Stimulated activated CD4-positive, alpha-beta T cell treated with anti-CD3 and anti-CD28 coated beads, TNF-alpha, amount 100 ng/mL, for 1 hour (primary cell): ENCODE measurements around the gene POFUT2.

Source experiments
- DNase-seq, 3 donors: peaks; one replicate each; pipeline ENCODE4 v3.0.0-alpha.2; 2020; ENCODE audit warnings: low read depth in 3 of 3, low spot score in 1 of 3

The POFUT2 gene

DNA sequence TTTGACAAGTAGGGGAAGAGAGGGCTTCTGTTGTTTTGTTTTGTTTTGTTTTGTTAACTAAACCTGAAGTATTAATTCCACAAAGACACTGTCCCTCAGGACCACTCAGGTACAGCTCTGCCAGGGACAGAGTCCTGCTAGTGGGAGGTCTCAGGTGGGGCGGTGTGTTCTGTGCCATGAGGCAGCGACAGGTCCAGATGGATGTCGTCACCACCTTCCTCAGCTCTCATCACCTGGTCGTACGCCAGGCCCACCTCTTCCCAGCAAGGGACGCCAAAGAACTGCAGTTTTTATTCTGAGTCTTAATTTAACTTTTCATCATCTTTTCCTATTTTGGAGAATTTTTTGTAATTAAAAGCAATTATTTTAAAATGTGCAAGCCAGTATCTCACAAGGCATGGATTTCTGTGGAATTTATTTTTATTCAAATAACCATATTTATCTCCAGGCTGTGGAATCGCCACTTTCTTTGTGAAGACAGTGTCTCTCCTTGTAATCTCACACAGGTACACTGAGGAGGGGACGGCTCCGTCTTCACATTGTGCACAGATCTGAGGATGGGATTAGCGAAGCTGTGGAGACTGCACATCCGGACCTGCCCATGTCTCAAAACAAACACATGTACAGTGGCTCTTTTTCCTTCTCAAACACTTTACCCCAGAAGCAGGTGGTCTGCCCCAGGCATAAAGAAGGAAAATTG lies 62.5 kb downstream of the POFUT2 start:
- no peak for DNase-seq

DNA sequence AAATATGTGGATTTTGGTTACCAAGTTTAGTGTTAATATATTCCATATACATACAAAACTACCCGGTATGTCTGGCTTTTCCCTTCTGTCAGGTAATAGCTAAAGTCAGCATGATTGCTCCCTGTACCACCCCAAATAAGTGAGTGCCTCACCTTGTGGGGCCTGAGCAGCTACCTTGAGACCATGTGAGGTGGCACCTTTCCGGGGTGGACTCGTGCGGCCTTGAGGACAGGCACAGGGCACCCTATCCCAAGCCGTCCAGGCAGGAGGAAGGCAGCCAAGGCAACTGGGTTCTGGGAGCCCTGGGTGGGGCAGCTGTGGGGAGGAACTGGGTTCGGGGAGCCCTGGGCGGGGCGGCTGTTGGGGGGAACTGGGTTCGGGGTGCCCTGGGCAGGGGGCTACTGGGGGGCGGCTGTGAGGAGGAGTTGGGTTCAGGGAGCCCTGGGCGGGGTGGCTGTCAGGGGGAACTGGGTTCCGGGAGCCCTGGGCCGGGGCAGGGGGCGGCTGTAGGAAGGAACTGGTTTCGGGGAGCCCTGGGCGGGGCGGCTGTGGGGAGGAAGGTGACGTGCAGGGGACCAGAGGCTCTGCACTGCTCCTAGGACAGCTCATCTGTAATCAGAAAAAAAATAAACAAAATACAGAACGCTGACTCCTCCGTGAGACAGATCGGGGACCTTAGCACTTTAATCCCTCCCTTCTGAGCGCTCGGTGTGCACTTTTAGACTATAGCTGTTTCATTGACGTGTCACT lies 63.3 kb downstream of the POFUT2 start:
- peak in 1 of 3 donors; percentile 28 for DNase-seq

DNA sequence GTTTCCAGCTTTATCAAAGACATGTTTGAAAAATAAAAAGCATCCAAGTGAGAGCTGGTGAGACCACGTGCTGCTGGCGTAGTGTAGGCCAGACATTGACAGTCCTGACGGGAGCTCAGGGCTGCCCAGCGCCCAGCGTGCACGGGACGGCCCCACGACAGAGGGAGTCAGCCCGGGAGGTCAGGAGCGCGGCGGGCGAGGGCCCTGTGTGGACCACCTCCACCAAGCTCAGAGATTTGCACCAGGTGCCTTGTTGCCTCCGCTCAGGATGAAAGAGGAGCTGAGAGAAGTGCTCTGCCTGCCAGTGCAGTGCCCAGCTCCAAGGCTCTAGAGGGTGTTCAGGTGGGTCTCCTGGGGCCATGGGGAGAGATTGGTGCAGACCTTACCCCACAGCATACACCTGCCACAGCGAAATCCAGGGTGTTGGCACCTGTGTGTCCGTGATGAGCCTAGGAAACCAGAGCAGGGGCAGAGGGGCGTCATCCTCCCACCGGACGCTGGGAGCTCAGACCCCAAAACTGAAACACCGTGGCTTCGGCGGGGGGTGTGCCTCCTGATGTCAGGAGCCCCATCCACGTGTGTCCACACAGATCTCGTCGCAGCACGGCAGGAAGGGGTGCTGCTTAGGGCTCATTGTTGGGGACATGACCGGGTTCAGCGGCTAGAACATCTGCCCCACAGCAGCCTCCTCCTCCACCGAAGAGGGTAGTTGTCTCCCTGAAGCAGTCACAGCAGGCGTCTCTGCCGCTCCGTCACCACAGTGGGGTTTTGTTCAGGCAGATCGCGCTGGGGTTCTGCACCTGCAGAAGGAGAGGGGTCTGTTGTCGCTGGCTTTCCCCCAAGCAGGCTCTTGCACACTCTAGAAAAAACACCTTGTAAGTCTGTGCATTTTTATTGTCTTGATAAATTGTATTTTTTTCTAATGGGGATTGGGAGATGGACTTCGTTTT lies 64.2 kb downstream of the POFUT2 start:
- DNase-seq: no peak

DNA sequence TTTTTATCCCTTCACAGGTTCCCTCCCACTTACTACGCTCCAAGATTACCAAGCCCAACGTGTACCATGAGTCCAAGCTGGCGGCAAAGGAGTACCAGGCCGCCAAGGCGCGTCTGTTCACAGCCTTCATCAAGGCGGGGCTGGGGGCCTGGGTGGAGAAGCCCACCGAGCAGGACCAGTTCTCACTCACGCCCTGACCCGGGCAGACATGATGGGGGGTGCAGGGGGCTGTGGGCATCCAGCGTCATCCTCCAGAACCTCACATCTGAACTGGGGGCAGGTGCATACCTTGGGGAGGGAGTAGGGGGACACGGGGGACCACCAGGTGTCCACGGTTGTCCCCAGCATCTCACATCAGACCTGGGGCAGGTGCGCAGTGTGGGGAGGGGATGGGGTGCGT lies 65.7 kb downstream of the POFUT2 start:
- DNase-seq: no peak

DNA sequence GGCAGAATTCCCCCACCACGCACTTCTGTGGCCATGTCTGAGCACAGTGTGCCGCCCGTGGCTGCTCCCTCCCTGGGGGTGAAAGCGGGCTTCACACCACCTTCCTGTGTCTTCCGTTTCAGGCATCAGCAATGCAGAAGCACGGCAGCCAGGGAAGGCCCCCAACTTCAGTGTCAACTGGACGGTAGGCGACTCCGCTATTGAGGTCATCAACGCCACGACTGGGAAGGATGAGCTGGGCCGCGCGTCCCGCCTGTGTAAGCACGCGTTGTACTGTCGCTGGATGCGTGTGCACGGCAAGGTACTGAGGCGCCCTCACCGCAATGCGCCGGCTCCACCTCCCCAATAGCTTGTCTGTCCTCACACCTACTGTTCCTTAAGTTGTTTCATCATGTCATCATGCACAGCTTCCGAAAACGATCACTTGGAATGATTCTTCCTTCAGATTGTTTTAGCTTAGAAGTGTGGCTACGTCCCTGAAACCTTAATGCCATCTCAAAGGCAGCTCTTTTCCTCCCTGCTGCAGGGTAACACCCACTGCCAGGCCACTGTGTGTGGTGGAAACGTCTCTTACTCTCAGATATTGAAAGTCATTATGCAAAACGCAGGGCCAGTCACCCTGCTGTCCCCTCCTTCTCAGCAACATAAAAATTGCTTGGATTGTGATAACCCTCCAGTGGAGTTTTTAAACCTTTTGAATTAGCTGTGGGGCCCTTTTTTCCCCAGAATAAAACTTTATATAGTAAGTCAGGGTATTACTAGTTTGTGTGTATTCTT lies 66.8 kb downstream of the POFUT2 start:
- DNase-seq: no peak

DNA sequence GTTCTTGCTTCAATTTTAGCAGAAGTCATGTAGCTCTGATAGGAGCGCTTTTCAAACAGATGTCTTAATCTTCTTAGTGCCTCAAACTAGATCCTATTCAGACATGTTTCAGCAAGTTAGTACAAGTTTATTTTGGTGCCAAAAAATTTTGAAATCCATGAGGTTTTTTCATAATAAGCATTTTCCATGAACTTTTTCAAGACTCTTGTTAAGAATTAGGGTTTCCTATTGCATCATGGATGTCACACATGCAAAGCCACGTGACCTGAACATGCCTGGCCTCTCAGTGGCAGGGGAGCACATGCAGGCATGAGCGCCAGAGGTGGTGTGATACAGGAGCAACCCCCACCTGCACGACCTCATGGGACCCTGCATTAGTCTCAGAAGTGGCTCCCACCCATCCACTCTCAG lies 67.6 kb downstream of the POFUT2 start:
- no peak for DNase-seq

DNA sequence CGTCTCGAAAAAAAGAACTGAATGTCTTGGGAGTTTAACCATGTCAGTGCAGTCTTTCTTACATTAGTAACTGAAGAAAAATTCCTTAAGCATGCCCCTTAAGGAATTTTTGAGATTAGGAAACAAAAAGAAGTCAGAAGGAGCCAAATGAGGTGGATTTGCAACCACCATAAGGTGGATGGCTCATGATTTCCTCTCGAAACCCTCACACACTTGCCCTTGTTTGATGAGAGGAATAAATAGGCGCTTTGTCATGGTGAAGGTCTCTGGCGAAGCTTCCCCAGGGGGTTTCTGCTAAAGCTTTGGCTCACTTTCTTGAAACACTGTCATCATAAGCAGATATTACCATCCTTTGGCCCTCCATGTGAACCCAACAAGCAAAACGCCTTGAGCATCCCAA lies 68.2 kb downstream of the POFUT2 start:
- no peak for DNase-seq

DNA sequence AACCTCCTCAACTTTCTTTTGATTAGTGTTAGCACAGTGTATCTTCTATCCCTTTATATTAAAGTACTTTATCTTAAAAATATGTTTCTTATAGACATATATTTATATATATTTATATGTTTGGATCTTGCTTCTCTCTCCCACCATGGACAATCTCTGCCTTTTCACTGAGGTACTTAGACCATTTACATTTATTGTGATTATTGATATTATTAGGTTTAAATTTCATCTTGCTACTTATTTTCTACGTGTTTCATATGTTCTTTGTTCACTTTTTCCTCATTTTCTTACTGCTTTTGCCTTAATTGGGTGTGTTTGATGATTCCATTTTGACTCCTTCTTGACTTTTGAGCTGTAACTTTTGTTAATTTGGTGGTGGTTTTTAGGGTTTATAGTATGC lies 70.7 kb downstream of the POFUT2 start:
- no peak for DNase-seq

DNA sequence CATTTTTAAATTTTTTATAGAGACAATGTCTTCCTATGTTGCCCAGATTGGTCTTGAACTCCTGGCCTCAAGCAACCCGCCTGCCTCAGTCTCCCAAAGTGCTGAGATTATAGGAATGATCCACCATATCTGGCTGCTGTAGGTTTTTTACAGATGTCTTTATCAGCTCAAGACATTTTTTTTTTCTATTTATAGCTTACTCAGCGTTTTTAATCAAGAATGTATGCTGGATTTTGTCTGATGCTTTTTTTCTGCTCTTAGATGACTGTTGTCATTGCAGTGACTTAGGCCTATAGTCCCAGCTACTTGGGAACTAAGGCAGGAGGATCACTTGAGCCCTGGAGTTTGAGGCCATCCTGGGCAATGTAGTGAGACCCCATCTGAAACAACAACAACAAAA lies 72.5 kb downstream of the POFUT2 start:
- DNase-seq: no peak
